K562 (cell line): ENCODE data around the gene ITGAL. TPM values are rescaled to one million over a fixed set of nuclear protein-coding genes. Genes with fewer than 3 reads are reported as not detected.

Experiments used
- BRF1 ChIP-seq: IDR thresholded peaks from 3 replicates; pipeline ENCODE4 v1.6.1; 2011; ENCODE audit warnings: borderline replicate concordance, mild to moderate bottlenecking; ENCODE audit not compliant: insufficient read length; ENCODE audit errors: extremely low read depth
- COPS2 ChIP-seq: fragments of 450-650 bp; conservative IDR thresholded peaks from 2 replicates; pipeline ENCODE4 v1.6.1; 2016; ENCODE audit warnings: mild to moderate bottlenecking, moderate library complexity
- EP300 ChIP-seq: IDR thresholded peaks from 2 replicates; pipeline ENCODE4 v1.6.1; 2012; ENCODE audit warnings: low read length, improper control_type of control experiment
- EP400 ChIP-seq: fragments of 450-650 bp; IDR thresholded peaks from 2 replicates; pipeline ENCODE4 v1.6.1; 2017; ENCODE audit warnings: antibody characterized with exemption, mild to moderate bottlenecking, moderate library complexity
- FIP1L1 ChIP-seq: fragments of 200-400 bp; formaldehyde crosslinking; IDR thresholded peaks from 2 replicates; pipeline ENCODE4 v1.6.1; 2018; ENCODE audit warnings: mild to moderate bottlenecking, low read depth, low read length; ENCODE audit not compliant: poor library complexity, severe bottlenecking
- HMG20A ChIP-seq: fragments of 450-650 bp; formaldehyde crosslinking; conservative IDR thresholded peaks from 2 replicates; pipeline ENCODE4 v1.4.0; 2020; ENCODE audit warnings: mild to moderate bottlenecking, mixed read lengths
- ILK ChIP-seq: fragments of 450-650 bp; IDR thresholded peaks from 2 replicates; pipeline ENCODE4 v1.6.1; 2016; ENCODE audit warnings: missing genetic modification characterization, low read depth, mild to moderate bottlenecking, missing compliant biosample characterization, moderate library complexity, borderline replicate concordance
- KAT7 ChIP-seq: sonication (generic); formaldehyde crosslinking; IDR thresholded peaks from 2 replicates; pipeline ENCODE4 v1.8.0; 2022; ENCODE audit warnings: missing genetic modification reagents, mild to moderate bottlenecking, borderline replicate concordance
- LCOR ChIP-seq: sonication (generic); formaldehyde crosslinking; IDR thresholded peaks from 2 replicates; pipeline ENCODE4 v1.8.0; 2022; ENCODE audit warnings: mild to moderate bottlenecking, missing genetic modification reagents
- MAFG ChIP-seq: fragments of 450-650 bp; conservative IDR thresholded peaks from 2 replicates; pipeline ENCODE4 v1.6.1; 2016; ENCODE audit warnings: missing genetic modification characterization, missing compliant biosample characterization
- NCOA6 ChIP-seq: fragments of 450-650 bp; IDR thresholded peaks from 2 replicates; pipeline ENCODE4 v1.6.1; 2017; ENCODE audit warnings: mild to moderate bottlenecking
- NELFE ChIP-seq: IDR thresholded peaks from 2 replicates; pipeline ENCODE4 v1.6.1; 2011; ENCODE audit warnings: mild to moderate bottlenecking; ENCODE audit not compliant: insufficient read depth, insufficient read length
- NR1H2 ChIP-seq: sonication (generic); formaldehyde crosslinking; IDR thresholded peaks from 2 replicates; pipeline ENCODE4 v1.4.0; 2020; ENCODE audit warnings: mild to moderate bottlenecking, missing genetic modification reagents
- POU5F1 ChIP-seq: fragments of 150-350 bp; IDR thresholded peaks from 2 replicates; pipeline ENCODE4 v1.6.1; 2014; ENCODE audit warnings: borderline replicate concordance, low read length, low read depth, mild to moderate bottlenecking; ENCODE audit not compliant: partially characterized antibody
- RAD51 ChIP-seq: fragments of 450-650 bp; IDR thresholded peaks from 2 replicates; pipeline ENCODE4 v1.7.1; 2016; ENCODE audit warnings: low read depth, mild to moderate bottlenecking, borderline replicate concordance
- RFX7 ChIP-seq: fragments of 250-450 bp; sonication (Bioruptor Pico); IDR thresholded peaks from 2 replicates; pipeline ENCODE4 v1.5.1; 2021; ENCODE audit warnings: mild to moderate bottlenecking
- TBL1XR1 ChIP-seq, 2 experiments: IDR thresholded peaks; 2 replicates each; pipeline ENCODE4 v1.6.1; 2012; ENCODE audit warnings: improper control_type of control experiment in 2 of 2, low read length in 2 of 2, mild to moderate bottlenecking in 1 of 2
- TRIM24 ChIP-seq, 2 experiments: fragments of 450-650 bp; IDR thresholded peaks; 2 replicates each; pipeline ENCODE4 v1.6.1; 2016
- UBTF ChIP-seq, 2 experiments: IDR thresholded peaks; 2 replicates each; pipeline ENCODE4 v1.6.1; 2012; ENCODE audit warnings: improper control_type of control experiment in 2 of 2, low read depth in 2 of 2, low read length in 2 of 2, borderline replicate concordance in 1 of 2
- ZNF121 ChIP-seq: sonication (generic); formaldehyde crosslinking; conservative IDR thresholded peaks from 2 replicates; pipeline ENCODE4 v1.8.0; 2022; ENCODE audit warnings: missing genetic modification reagents
- ZNF134 ChIP-seq: fragments of 250-450 bp; sonication (Bioruptor Pico); conservative IDR thresholded peaks from 2 replicates; pipeline ENCODE4 v1.4.0; 2020
- ZNF184 ChIP-seq: sonication (generic); formaldehyde crosslinking; IDR thresholded peaks from 2 replicates; pipeline ENCODE4 v1.5.0; 2020; ENCODE audit warnings: missing genetic modification reagents
- ZNF253 ChIP-seq: fragments of 250-450 bp; sonication (Bioruptor Pico); conservative IDR thresholded peaks from 2 replicates; pipeline ENCODE4 v1.6.1; 2021; ENCODE audit warnings: mild to moderate bottlenecking
- ZNF57 ChIP-seq: fragments of 450-650 bp; formaldehyde crosslinking; IDR thresholded peaks from 2 replicates; pipeline ENCODE4 v1.4.0; 2020; ENCODE audit warnings: mild to moderate bottlenecking, moderate library complexity
- polyA plus RNA-seq, 8 experiments: library from polyadenylated mRNA; depleted of rRNA in 4 of 8; stranded (reverse) in 5 of 8; unstranded in 3 of 8; fragments of >200 nt; fragmentation: Nextera tagmentation in 2 of 8; fragmentation: Illumina TruSeq in 1 of 8; extraction: Ambion mirVana in 2 of 8; extraction: Trizol in 1 of 8; gene quantifications; 2 replicates each; pipeline versions ENCODE4 v1.2.1 to v1.2.3, GENCODE V29; 2011 to 2014; ENCODE audit warnings: inconsistent platforms in 1 of 8, missing spikeins in 1 of 8
- total RNA-seq, 7 experiments: library from RNA; depleted of rRNA in 6 of 7; stranded (reverse); fragments of >200 nt in 6 of 7; fragmentation: Illumina TruSeq in 2 of 7; extraction: Trizol in 2 of 7; gene quantifications; 2 replicates each; pipeline versions ENCODE4 v1.2.1 to v1.2.3, GENCODE V29; 2011 to 2021; ENCODE audit warnings: low replicate concordance in 1 of 7
- TF ChIP-seq, protein P1 (sequence below): sonication (generic); formaldehyde crosslinking; IDR thresholded peaks from 2 replicates; pipeline ENCODE4 v1.8.0; 2022; ENCODE audit warnings: missing genetic modification reagents, mild to moderate bottlenecking, borderline replicate concordance

Gene ITGAL
- total and polyA plus RNA-seq, 9 of the 15 experiments (the other 6 are each of a cell fraction or from before 2014, with no cell fraction given), result 0.01 to 0.53 TPM; not detected in 7

GRCh38 chr16:30445408-30446202 lies 26.9 kb upstream of the ITGAL start, which contains the start of gene SEPHS2 (continued):
- TF ChIP-seq UBTF (IDR thresholded peaks at IDR 0.05; ENCODE audit: borderline replicate concordance in 1 of 2, low read depth in 2 of 2, low read length in 2 of 2) (peak; percentile 79; a peak in 2 of 4 replicates), COPS2 (no peak), ZNF57 (0 out of 2 replicates have a peak, but pooled peaks have one; percentile 30), NCOA6 (no peak), NELFE (peak; percentile 55), ZNF184 (CRISPR knock-in tag) (no peak), RAD51 (peak; percentile 92), ZNF121 (CRISPR knock-in tag) (no peak), FIP1L1 (peak; percentile 80), TRIM24 (IDR thresholded peaks at IDR 0.05) (peak; percentile 77 to 86), RFX7 (CRISPR knock-in tag) (no peak), POU5F1 (no peak), NR1H2 (CRISPR knock-in tag) (no peak), TBL1XR1 (IDR thresholded peaks at IDR 0.05; ENCODE audit: low read length in 2 of 2) (peak in 1 of 2 experiments; percentile 20; a peak in 2 of 4 replicates), ZNF134 (CRISPR knock-in tag) (no peak), KAT7 (CRISPR knock-in tag) (no peak), MAFG (no peak), ZNF253 (no peak), LCOR (CRISPR knock-in tag) (peak; percentile 75), BRF1 (no peak), EP400 (peak; percentile 94), EP300 (peak; percentile 61), ILK (tag) (no peak), HMG20A (CRISPR knock-in tag) (no peak)
- TF ChIP-seq, protein P1, sequence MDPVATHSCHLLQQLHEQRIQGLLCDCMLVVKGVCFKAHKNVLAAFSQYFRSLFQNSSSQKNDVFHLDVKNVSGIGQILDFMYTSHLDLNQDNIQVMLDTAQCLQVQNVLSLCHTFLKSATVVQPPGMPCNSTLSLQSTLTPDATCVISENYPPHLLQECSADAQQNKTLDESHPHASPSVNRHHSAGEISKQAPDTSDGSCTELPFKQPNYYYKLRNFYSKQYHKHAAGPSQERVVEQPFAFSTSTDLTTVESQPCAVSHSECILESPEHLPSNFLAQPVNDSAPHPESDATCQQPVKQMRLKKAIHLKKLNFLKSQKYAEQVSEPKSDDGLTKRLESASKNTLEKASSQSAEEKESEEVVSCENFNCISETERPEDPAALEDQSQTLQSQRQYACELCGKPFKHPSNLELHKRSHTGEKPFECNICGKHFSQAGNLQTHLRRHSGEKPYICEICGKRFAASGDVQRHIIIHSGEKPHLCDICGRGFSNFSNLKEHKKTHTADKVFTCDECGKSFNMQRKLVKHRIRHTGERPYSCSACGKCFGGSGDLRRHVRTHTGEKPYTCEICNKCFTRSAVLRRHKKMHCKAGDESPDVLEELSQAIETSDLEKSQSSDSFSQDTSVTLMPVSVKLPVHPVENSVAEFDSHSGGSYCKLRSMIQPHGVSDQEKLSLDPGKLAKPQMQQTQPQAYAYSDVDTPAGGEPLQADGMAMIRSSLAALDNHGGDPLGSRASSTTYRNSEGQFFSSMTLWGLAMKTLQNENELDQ (CRISPR knock-in tag), result no peak
